GM12864 (cell line): ENCODE results near the gene TARP.
"Not testable (repeated sequence)": the region's sequence is repeated elsewhere in the genome, so short reads cannot be mapped to it uniquely, and the experiment has no call there.

Source experiments
- DNase-seq: peaks from one replicate; pipeline ENCODE4 v3.0.0-alpha.2; 2011; ENCODE audit warnings: low read depth
- H3K4me3 ChIP-seq: 2 replicates; pipeline ENCODE4 v1.5.1; 2011; ENCODE audit warnings: mild to moderate bottlenecking, low read depth, low read length, control low read depth
- CTCF ChIP-seq: IDR thresholded peaks from 2 replicates; pipeline ENCODE4 v1.5.1; 2011; ENCODE audit warnings: low read depth, mild to moderate bottlenecking, moderate library complexity, low read length, control low read depth, inconsistent platforms; ENCODE audit errors: missing control alignments

Gene TARP

GRCh38 chr7:38280707-38281106, 7.3 kb upstream of the TARP start:
- TF ChIP-seq CTCF: no peak
- DNase-seq: no peak
- H3K4me3 ChIP-seq: no peak overlapping the region

- DNase-seq: no peak
- TF ChIP-seq CTCF: no peak
- no peak overlapping the region for H3K4me3 ChIP-seq
These were observed 6.6 kb upstream of the TARP start for GRCh38 chr7:38280000-38280399.

- no peak for TF ChIP-seq CTCF
- no peak for DNase-seq
- no peak overlapping the region for H3K4me3 ChIP-seq
These were observed 2.9 kb upstream of the TARP start for GRCh38 chr7:38276096-38276877.

GRCh38 chr7:38274927-38275620, 1.6 kb upstream of the TARP start:
- no peak for TF ChIP-seq CTCF
- H3K4me3 ChIP-seq: no peak overlapping the region

GRCh38 chr7:38274486-38274885, 1.1 kb upstream of the TARP start:
- no peak for TF ChIP-seq CTCF
- no peak overlapping the region for H3K4me3 ChIP-seq
- DNase-seq: no peak

More at GRCh38 chr7:38274927-38275620, 1.6 kb upstream of the TARP start:
- DNase-seq: no peak

- not testable (repeated sequence) for DNase-seq, H3K4me3 ChIP-seq
These were observed 3.0 kb downstream of the TARP start for GRCh38 chr7:38270405-38270804.

GRCh38 chr7:38269704-38270346, 3.6 kb downstream of the TARP start:
- not testable (repeated sequence) for H3K4me3 ChIP-seq, DNase-seq

GRCh38 chr7:38265958-38266357, 7.5 kb downstream of the TARP start:
- DNase-seq, H3K4me3 ChIP-seq: not testable (repeated sequence)

GRCh38 chr7:38264602-38265001, 8.8 kb downstream of the TARP start:
- DNase-seq, H3K4me3 ChIP-seq: not testable (repeated sequence)

- not testable (repeated sequence) for DNase-seq, H3K4me3 ChIP-seq
These were observed 10.2 kb downstream of the TARP start for GRCh38 chr7:38263274-38263673.
